AG10803 (cell line): ENCODE data around the gene CFAP74.

Source experiments
- DNase-seq: peaks from one replicate; pipeline ENCODE4 v3.0.0; 2010; ENCODE audit warnings: low read depth
- H3K4me3 ChIP-seq: 2 replicates; pipeline ENCODE4 v1.5.1; 2011; ENCODE audit warnings: mild to moderate bottlenecking, low read length, control low read depth
- TF ChIP-seq, protein P1 (sequence below): conservative IDR thresholded peaks from 2 replicates; pipeline ENCODE4 v1.5.1; 2011; ENCODE audit warnings: mild to moderate bottlenecking, low read length, control low read depth, inconsistent platforms

The CFAP74 gene

DNA sequence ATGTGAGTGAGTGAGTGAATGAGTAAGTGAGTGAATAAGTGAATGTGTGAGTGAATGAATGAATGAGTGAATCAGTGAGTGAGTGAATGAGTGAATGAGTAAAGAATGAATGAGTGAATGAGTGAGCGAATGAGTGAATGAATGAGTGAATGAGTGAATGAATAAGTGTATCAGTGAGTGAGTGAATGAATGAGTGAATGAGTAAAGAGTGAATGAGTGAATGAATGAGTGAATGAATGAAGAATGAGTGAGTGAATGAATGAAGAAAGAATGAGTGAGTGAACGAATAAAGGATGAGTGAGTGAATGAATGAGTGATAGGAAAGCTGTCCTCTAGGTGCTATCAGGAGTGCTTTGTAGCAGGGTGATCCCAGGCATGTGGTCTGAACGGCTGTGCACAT, 35.7 kb downstream of the CFAP74 start:
- H3K4me3 ChIP-seq = no peak overlapping the region
- TF ChIP-seq, protein P1, sequence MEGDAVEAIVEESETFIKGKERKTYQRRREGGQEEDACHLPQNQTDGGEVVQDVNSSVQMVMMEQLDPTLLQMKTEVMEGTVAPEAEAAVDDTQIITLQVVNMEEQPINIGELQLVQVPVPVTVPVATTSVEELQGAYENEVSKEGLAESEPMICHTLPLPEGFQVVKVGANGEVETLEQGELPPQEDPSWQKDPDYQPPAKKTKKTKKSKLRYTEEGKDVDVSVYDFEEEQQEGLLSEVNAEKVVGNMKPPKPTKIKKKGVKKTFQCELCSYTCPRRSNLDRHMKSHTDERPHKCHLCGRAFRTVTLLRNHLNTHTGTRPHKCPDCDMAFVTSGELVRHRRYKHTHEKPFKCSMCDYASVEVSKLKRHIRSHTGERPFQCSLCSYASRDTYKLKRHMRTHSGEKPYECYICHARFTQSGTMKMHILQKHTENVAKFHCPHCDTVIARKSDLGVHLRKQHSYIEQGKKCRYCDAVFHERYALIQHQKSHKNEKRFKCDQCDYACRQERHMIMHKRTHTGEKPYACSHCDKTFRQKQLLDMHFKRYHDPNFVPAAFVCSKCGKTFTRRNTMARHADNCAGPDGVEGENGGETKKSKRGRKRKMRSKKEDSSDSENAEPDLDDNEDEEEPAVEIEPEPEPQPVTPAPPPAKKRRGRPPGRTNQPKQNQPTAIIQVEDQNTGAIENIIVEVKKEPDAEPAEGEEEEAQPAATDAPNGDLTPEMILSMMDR = no peak
- no peak for DNase-seq

DNA sequence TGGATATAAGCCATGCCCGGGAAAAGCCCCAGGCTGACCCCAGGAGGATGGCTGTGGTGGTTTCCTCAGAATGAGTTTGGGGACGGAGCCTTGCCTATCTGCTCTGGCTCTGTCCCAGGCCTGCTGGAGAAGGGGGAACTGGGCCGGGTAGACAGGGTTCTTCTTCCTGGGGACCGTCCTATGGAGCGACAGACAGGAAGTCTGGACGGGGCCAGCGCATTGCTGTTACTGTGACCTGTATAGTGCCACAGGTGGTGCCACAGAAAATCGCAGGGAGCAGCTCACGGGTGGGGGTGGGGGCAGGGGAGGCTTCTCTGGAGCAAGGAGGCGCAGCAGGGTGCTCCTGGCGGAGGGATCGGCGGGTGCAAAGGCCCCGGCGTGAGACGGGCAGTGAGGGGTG, 36.4 kb downstream of the CFAP74 start:
- TF ChIP-seq, protein P1 = no peak
- DNase-seq = no peak
- no peak overlapping the region for H3K4me3 ChIP-seq

DNA sequence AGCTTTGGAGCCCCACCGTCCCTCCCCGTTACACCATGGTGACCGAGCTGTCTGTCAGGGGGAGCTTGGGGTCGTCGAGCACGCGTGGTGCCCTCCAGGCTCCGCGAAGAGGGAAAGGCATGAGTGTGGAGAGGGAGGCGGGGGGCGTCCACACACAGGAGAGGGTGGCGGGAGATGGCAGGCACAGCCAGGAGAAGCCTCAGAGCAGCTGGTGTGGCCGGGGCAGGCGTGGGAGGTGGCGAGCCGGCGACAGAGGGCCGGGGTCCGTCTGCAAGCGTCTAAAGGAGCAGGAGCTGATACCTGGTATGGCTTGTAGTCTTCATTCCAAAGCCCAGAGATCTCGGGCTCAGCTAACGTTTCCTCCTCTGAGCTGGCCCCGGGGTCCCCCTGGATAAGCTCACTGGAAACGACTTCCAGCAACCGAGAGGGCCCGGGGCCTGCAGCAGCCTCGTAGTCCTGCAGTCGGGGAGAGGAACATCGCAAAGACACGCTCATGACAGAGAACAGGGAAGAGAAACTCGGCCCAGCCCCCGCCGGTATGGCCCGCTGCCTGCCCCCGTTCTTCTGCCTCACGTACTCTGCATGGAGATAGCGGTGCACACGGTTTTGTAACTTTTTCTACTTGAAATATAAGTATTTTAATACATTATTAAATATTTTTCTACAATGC, 37.4 kb downstream of the CFAP74 start:
- no peak overlapping the region for H3K4me3 ChIP-seq
- TF ChIP-seq, protein P1 = no peak
- DNase-seq = no peak

DNA sequence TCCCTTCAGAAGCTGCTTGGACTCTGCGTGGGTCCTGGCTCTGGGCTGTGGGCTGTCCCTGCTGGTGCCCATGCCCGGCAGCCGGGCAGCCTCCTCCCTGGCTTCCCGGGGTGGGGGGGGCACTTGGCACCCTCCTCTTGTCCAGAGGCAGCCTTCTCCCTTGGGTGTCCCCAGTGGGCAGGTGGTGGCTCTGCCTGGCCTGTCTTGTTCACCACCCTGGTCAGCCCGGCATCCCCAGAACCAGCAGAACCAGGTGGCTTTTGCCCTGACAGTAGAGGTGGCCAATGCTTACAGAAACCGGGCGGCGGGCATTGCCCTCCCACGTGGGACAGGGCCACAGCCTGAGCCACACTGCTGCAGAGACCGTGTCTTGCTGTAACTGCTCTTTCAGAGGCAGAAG, 38.0 kb downstream of the CFAP74 start:
- no peak overlapping the region for H3K4me3 ChIP-seq
- DNase-seq = no peak
- TF ChIP-seq, protein P1 = no peak

DNA sequence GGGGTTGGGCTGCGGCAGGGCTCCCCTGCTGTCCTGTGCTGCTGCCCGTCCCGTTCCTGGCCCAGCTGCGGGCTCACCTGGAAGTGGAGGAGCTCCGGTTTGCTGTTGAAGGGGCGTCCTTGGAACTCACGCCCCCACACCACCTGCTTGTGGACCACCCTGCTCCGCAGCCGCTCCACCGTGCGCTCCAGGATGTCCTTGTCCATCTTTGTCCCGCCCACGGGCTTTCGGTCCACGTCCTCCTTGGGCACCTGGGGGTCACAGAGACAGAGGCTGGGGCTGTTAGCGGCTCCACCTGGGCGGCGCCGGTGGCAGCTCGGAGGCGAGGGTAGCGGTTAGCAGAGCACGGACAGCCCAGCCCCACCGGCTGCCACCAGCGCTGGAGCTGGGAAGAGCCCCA, 38.8 kb downstream of the CFAP74 start:
- no peak overlapping the region for H3K4me3 ChIP-seq
- TF ChIP-seq, protein P1 = no peak
- no peak for DNase-seq

DNA sequence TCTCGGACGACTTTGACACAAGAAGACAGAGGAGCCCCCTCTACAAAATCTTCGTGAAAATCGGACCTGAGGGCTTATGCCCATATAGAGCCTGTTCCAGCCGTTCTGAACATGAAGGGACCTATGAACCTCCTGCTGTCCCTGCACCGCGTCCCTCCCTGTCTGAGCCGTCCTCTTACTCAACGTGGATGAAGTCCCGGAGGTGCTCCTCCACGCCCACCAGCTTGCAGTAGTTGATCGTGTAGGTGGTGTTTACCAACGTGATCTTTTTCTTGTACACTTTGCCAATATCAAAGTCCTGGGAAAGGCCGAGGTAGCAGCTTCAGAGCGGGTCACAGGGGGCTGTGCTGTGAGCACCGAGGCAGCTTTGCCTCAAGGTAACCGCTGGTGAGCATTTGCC, 40.0 kb downstream of the CFAP74 start:
- no peak overlapping the region for H3K4me3 ChIP-seq
- no peak for DNase-seq
- TF ChIP-seq, protein P1 = no peak

DNA sequence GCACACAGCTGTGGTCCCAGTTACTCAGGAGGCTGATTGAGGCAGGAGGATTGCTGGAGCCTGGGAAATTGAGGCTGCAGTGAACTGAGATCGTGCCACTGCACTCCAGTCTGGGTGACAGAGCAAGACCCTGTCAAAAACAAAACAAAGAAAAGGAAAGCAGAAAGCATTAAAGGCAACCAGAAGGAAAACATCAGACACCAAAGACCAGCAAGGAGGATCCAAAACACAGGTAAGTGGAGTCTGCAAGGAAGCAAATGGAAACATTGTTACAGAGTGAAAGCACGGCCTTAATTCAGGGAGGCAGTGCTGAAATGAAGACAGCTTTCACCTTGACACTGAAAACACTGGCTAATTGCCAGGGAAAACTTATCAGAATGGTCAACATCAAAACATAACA, 40.8 kb downstream of the CFAP74 start:
- TF ChIP-seq, protein P1 = no peak
- DNase-seq = no peak

More for the DNA sequence above, 40.8 kb downstream of the CFAP74 start:
- H3K4me3 ChIP-seq = no peak overlapping the region
